Lower leg skin (tissue), 4 donors: ENCODE measurements around the gene WFS1. TPM values are rescaled to one million over a fixed set of nuclear protein-coding genes. Genes with fewer than 3 reads are reported as not detected.

Experiments
- DNase-seq, 2 donors: peaks; one replicate each; pipeline ENCODE4 v3.0.0-alpha.2; 2019; ENCODE audit warnings: low spot score in 2 of 2
- H3K4me3 ChIP-seq: fragments of 200-600 bp; sonication (generic); 2 replicates; pipeline ENCODE4 v1.5.1; 2017; ENCODE audit warnings: mild to moderate bottlenecking, low read depth; ENCODE audit not compliant: poor library complexity, severe bottlenecking
- CTCF ChIP-seq, 3 donors: fragments of 450-650 bp; IDR thresholded peaks; one replicate each; pipeline ENCODE4 v1.5.1; 2016; ENCODE audit warnings: antibody characterized with exemption in 3 of 3, mild to moderate bottlenecking in 3 of 3, moderate library complexity in 2 of 3
- POLR2A ChIP-seq, 2 donors: fragments of 450-650 bp; IDR thresholded peaks; one replicate each; pipeline ENCODE4 v1.6.1; 2016 to 2017; ENCODE audit warnings: antibody characterized with exemption in 2 of 2, mild to moderate bottlenecking in 1 of 2, moderate library complexity in 1 of 2
- WGBS, 2 donors: methylation state at CpG; one replicate each; pipeline ENCODE4 v1.1.5; 2018; 5-methylcytosine and 5-hydroxymethylcytosine counted together
- intact Hi-C: fragments of 100-400 bp; cut with DNase I; formaldehyde crosslinking; loops from one replicate; pipeline ENCODE4 v1.15.0; 2023; ENCODE audit warnings: low total_unique reads
- total RNA-seq, 4 donors: library from RNA; depleted of rRNA; stranded (reverse); fragments of >200 nt; gene quantifications; one replicate each; pipeline ENCODE4 v1.1.0, GENCODE V29; 2016

The WFS1 gene
- total RNA-seq, 4 donors from 2014 or later: 39.4 to 48.6 (median 45.1) TPM

GRCh38 chr4:6259886-6260285, 9.8 kb upstream of the WFS1 start:
- TF ChIP-seq POLR2A (IDR thresholded peaks at IDR 0.05) (no peak), CTCF (IDR thresholded peaks at IDR 0.05) (no peak)
- 84 to 85% methylated on average over 8 of the region's 8 CpGs for WGBS, 2 donors
- H3K4me3 ChIP-seq: no peak overlapping the region
- intact Hi-C loops: no loop called here
- DNase-seq: no peak

- no peak for TF ChIP-seq CTCF (IDR thresholded peaks at IDR 0.05)
- no peak for TF ChIP-seq POLR2A (IDR thresholded peaks at IDR 0.05)
- DNase-seq: no peak
- no peak overlapping the region for H3K4me3 ChIP-seq
- intact Hi-C loops: no loop called here
- 79 to 87% methylated on average over 12 of the region's 12 CpGs for WGBS, 2 donors
These were observed 7.5 kb upstream of the WFS1 start for GRCh38 chr4:6262176-6262575.

- H3K4me3 ChIP-seq: no peak overlapping the region
- intact Hi-C loops: no loop called here
- DNase-seq: no peak
- TF ChIP-seq POLR2A (IDR thresholded peaks at IDR 0.05) (no peak), CTCF (IDR thresholded peaks at IDR 0.05) (no peak)
- WGBS, 2 donors: 70 to 75% methylated on average over 7 to 9 of the region's 10 CpGs
These were observed 6.7 kb upstream of the WFS1 start for GRCh38 chr4:6262847-6263487.

GRCh38 chr4:6263526-6264224, 6.0 kb upstream of the WFS1 start:
- intact Hi-C loops: no loop called here
- WGBS, 2 donors: 71 to 74% methylated on average over 14 to 15 of the region's 15 CpGs
- no peak overlapping the region for H3K4me3 ChIP-seq
- DNase-seq: no peak
- TF ChIP-seq CTCF (IDR thresholded peaks at IDR 0.05) (no peak), POLR2A (IDR thresholded peaks at IDR 0.05) (no peak)

- H3K4me3 ChIP-seq: no peak overlapping the region
- no peak for DNase-seq
- TF ChIP-seq POLR2A (IDR thresholded peaks at IDR 0.05): no peak
- TF ChIP-seq CTCF (IDR thresholded peaks at IDR 0.05): no peak
- 54 to 71% methylated on average over 3 of the region's 3 CpGs for WGBS, 2 donors
- intact Hi-C loops: no loop called here
These were observed 5.5 kb upstream of the WFS1 start for GRCh38 chr4:6264225-6264540.

GRCh38 chr4:6265546-6265945, 4.1 kb upstream of the WFS1 start:
- DNase-seq: no peak
- intact Hi-C loops: no loop called here
- TF ChIP-seq CTCF (IDR thresholded peaks at IDR 0.05): no peak
- TF ChIP-seq POLR2A (IDR thresholded peaks at IDR 0.05): no peak
- no peak overlapping the region for H3K4me3 ChIP-seq
- WGBS, 2 donors: 87 to 92% methylated on average over 3 of the region's 3 CpGs
